ENCODE data around the gene P3R3URF.

Gene P3R3URF

DNA sequence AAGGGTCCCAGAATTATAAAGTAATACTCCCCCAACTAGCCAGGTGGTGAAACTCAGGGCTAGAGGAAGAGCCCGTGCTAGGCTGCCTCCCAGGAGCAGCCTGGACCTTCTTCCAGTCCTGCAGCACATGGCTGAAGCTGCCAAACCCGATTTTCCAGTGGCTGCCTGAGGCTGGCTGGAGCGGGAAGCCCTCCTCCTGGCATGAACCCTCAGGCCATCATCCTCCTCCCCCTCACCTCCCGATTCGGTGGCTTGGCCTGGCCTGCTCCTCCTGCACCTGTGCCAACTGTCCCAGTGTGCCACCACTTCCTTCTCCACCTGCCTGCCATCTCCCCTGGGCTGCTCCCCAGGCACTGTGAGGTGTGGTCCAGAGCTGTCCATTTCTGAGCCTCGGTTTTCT lies 4.4 kb downstream of the P3R3URF start:
- no peak for DNase-seq

DNA sequence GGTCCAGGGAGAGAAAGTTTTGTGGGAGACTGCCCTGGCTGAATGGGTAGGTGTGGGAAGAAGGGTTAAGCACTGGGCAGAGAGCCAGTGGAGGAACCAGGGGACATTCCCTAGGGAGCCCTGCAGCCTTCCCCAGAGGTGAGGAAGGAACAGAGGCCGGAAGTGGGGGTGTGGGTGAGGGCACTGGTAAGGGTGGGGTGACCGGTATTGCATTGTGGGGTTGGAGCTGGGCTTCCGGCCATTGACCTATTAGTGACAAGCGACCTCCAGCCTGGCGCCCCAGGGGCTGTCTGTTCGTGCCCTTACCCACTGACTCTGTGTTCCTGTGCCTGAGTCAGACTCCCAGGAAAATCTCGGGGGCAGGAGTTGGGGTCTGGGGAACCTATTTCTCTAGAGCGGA lies 4.9 kb downstream of the P3R3URF start:
- DNase-seq, result no peak

DNA sequence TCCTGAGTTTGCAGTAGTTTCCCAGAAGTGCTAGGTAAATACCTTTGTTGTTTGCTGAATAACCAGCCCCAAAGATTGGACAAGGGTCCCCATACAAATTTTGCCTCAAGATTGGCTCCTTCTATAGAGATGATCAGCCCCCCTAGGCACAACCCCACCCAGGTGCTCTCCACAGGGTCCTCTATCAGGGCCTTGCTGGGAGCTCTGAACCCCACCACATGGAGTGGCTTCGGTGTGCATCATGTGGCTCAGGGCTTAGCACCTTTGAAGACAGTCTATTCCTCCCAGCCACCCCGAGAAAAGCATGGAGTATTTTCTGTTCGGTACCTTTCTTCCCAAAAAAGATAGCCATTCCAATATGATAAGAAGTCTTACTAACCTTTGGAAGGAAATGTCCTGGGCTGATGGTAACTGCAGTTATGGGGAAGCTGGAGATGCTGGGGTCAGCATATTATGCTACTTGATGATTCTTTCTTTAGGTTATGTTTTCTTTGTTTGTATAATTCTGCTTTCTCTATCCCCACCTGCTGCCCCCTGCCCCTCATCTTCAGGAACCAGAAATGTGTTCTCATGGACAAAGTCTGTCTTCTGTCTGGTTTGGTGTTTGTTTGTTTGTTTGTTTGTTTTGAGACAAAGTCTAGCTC lies 6.4 kb downstream of the P3R3URF start:
- no peak for DNase-seq

DNA sequence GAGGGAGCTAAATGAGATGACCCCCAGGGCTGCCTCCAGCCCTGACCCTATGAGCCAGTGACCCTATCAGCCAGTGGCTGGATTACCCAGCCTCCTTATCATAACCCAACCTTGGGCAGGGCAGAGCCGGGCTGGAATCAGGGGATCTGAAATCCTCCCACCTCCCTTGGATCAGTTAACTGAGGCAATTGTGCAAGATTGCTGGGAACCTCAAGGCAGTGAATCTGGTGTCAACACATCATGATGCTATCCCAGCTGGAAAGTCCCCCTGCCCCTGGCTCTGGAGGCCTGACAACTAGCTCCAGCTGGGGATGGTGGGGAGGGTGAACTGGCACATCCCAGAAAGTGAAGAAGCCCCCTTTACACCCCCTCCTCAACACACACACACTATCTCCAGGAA lies 7.8 kb downstream of the P3R3URF start:
- DNase-seq, result no peak

DNA sequence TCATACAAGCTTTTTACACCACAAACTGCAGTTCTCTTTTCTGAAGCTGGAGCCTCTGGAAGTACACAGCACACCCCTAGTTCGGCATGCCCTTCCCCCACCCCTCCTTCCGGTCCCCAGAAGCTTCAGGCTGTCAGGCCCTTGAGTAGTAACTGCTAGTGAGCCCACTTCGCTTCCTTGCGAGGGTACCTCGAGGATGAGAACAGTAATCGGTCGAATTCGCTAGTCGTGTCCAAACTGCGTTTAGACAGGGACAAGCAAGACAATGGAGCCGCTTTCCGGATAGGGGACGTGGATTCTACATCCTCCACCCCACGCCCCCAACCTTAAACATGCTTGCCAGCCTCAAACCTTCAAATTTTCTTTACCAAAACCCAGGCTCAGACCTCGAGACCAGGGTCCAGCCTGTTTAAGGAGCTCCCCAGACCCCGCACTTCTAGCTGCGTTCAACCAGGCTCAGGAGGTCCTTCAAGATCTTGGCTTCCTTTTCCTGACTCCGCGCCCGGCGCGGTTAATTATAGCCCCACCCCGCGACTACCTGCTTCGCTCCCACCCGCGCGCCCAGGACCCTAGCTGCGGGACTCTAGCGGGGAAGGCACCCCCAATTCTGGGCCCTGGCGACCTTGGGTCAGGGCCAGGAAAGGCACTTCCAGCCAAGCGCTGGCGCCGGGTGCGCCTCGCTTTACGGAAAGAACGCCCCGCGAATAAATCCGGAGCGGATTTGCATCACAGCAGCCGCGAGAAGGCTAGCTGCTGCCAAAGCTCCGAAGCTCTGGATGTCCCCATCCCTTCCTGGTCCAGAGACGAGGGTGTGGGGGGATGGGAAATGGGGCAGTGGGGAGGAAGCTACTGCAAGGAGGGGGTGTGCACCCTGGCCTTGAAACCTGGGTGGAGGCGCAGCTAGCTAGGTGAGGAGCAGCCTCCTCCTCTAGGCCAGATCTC lies 9.5 kb downstream of the P3R3URF start:
- DNase-seq, result peak; percentile 17

DNA sequence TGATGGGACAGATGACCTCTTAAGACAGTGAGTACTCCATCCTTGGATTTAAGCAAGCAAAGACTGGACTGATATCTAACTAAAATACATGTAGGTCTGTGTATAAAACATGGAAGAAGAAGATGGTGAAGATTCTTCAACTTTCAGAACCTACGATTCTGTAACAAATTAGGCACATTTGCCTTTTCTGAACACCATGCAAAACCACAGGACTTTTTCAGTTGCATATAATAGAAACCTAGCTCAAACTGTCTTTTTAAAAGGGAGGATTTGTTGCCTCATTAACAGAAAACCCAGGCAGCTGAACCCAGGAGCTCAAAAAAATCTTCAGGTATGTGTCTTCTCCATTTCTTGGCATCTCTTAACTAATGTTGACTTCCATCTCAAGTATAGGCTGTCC lies 16.1 kb downstream of the P3R3URF start:
- no peak for DNase-seq

DNA sequence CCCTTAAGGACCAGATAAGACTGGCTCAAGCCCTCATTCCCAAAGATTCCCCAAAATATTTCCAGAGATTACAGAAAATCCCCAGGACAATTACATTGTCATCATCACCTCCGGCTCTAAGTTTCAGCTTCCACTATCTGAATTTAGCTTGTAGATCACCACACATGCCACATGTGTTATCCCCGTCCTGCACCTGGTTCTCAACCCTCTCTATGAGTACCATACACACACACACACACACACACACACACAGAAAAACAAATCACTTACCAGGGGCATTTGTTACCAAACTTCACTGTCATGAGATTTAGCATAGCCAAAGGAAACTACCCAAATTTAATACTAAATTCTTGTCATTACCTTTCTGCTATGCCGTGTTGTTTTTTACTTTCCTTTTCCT lies 16.8 kb downstream of the P3R3URF start:
- no peak for DNase-seq

DNA sequence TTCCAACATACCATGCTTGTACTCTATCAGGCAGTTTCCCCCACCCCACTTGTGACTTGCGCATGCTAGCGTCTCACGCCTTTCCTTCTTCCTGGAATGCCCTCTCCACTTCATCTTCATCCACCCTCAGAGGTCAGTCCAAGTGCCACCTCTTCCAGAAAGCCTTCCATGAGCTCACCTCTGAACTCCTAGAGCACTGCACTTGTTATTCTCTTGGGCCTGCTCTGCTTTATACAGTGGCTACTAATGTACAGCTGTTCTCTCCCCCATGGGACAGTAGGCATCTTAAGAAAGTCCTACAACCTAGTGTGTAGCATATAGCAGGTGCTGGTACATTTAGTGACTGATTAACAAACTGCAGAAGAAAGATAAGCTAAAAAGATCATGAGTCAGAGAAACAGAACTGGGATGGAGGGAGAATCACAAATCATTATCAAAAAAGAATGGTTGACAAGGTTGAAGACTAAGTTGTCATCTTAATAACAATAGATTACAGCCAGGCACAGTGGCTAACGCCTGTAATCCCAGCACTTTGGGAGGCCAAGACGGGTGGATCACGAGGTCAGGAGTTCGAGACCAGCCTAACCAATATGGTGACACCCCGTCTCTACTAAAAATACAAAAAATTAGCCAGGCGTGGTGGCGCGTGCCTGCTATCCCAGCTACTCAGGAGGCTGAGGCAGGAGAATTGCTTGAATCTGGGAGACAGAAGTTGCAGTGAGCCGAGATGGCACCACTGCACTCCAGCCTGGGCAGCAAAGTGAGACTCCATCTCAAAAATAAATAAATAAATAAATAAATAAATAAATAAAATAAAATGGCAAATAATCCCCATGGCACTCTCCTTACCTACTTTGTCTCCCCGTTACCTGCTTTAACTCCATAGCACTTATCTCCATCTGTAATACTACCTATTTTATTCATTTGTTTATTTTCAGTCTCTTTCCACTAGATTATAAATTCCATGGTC lies 17.7 kb downstream of the P3R3URF start:
- DNase-seq, result no peak

DNA sequence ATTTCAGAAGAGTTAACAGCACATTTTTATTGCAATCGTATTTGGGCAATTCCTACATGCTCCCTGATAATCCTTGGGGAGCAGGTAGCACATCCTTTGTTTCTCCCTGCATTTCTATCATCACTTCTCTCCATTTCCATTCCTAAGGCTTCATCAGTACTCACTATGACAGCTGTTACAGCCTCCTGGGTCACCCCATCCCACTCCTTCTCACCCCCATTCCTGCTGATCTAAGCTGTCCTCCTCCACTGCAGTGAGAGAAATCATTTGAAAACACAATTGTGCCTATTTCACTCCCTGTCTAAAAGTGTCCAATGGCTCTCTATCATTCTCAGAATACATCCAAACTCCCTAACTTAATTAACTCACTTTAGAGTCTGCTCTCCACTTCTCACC lies 18.4 kb downstream of the P3R3URF start:
- DNase-seq, result no peak

DNA sequence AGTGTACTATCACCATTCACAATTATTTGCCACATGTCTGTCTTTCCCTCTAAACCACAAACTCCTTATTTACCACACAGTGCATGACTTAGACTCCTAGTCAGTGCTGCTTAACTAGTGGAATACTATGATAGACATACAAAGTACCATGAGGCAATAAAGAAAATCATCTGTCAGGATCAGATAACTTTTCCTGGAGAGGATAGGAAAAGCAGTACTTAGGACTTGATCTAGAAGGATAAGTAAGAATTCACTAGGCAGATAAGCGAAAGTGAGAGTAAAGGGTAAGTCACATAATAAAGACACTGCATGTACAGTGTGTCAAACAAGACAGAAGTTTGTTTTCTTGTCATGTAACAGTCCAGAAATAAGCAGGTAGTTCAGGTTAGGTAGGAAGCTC lies 22.6 kb downstream of the P3R3URF start:
- DNase-seq, result no peak

DNA sequence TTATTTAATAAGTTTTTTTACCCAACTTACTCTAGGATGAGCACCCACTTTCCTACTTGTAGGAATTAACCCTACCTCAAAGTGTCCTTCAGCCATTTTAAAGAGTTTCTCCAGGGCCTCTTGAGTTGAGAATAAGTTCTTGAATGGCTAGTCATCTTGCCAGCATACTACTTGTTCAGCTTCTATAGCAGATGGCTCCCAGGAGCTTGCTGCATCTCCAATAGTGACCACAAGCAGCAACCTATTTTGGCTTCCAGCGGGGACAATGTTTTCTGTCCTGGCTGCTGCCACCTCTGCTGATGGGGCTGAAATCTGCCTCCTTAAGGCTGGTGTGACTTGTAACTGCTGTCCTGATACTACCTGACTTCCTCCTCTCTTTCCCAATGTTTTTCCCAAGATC lies 23.1 kb downstream of the P3R3URF start:
- DNase-seq, result no peak

DNA sequence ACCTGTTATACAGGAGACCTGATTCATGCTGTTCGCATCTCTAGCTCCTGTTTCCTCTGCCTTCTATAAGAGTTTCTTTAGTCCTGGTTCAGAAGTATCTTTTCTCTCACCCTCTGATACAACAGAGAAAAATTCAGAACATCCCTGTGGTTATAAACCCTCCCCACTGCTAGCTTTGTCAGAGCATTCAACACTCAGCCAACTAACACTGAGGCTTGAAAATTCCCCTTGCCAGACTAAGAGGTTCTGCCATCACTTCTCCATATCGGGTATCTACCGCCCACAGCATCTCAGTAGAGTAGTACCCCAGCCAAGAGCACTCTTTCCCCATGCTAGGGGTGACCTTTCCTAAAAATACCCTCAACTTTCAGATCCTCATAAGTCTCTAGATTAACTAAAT lies 24.3 kb downstream of the P3R3URF start:
- no peak for DNase-seq

DNA sequence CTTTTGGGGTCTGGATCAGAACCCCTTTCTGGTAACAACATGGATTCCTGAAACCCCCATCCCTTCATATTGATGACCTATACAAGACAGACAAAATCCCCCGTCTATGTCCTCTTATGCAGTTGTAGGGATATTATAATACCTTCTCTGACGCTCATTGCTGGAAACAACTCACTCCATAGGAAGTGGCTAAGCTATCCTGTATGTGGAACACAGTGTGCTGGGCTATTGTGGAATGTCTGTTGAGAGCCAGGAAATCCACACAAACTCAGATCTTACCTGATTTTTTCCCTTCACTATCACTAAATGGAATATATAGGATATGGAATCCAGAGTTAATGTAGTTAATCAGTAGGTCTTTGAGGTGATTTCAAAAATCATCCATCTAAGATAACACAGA lies 26.2 kb downstream of the P3R3URF start:
- no peak for DNase-seq

DNA sequence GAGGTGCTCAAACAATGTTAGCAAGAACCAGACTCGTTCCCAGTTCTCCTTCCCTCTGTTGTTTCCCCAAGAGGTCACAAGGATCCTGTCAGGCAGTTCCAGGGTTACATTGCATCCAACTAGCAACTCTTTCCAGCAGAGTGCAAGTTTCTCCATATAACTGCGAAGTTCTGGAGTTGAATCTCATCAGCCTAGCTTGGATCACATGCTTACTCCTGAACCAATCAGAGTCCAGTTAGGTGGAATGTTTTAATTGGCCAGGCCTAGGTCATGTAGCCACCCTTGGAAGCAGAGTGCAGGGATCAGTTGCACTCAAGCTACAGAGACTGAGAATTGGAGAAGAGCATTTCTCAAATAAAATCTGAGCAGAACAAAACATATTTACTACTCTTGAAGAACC lies 28.0 kb downstream of the P3R3URF start:
- DNase-seq, result no peak

DNA sequence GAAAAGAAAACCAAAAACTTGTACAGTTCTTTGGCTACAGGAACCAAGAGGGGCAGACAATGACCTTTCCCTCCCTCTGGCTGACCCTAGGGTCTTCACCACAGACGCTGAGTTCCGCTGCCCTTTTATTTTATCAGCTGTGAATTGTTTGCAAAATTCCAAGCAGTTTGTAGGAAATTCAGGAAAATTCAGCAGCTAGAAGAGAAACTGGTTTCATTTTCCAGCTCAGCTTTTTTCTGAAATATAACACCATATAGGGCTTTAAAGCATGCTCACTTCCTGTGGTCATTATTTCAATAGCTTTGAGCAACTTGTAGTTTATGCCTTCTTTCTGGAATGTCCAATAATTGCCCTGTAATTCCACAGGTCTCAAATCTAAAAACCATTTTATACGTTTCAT lies 38.4 kb downstream of the P3R3URF start:
- DNase-seq, result no peak

DNA sequence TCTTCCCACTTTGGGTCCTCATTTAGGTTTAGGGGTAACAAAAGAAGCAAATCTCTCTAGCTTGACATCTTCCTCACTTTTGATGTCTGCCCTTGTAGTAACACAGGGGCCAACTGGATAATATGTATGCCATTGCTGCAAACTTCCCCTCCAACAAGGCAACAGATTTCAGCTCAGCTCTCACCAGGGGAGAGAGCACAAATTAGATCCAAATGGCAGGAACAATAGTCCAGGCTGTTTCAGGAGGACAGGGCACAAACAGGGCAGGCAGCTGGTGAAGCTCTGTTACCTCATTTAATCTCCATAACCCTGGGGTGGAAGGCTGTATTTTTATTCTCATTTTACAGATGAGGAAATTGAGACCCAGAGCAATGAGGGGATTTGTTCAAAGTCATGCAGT lies 39.6 kb downstream of the P3R3URF start:
- no peak for DNase-seq

DNA sequence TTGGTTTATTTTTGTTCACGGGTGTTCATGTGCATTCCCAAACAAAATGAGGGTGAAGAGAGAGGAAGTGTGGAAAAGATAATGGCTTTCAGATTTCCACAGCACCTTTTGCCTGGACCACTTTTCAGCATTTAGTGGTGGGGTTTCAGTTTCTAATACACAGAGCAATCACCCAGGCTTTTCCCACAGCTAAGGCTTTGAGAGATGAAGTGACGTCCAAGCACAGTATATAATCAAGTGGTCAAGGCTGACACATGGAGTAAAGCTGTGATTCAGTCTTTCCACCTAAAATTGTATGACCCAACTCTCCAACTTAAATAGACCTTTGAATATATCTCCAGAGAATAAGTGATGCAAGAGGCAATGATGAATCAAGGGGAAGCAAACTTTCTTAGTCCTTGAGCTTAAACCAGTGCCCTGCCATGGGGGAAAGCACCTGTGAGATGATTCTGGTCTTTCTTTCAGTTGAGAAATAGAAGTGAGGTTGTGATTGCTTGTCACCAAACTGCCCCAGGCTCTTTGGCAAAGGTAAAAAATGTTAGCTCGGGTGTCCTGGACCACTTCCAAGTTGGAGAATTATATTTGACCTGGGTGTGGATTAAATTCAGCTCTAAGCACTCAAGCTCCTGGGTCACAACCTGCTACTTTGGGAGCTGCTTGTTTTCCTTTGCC lies 41.5 kb downstream of the P3R3URF start:
- DNase-seq, result no peak

DNA sequence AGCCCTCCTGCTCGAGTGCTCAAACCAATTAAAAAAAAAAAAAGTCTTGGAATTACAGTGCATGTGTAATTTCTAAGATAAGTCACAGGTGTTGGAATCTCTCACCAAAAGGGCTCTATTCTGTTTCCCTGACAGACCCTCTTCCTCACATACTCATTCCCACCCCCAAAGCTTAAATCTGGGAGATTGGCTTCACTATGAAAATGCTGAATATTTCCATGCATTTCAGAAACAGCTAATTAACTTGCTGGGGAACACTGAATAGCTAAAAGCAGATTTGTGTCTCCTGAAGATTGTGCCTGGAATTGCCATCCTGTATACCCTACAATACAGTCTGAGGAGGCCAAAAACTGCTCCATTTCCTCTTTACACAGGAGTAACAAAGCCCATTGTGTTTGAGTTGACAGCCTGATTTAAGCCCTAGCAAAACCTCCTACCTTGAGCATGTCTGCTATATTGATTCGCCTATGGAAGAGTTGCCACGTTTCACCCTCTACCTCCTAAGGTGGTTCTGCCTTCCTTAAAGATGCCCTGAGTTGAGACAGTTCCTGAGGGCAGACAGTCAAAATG lies 42.4 kb downstream of the P3R3URF start:
- DNase-seq, result no peak

DNA sequence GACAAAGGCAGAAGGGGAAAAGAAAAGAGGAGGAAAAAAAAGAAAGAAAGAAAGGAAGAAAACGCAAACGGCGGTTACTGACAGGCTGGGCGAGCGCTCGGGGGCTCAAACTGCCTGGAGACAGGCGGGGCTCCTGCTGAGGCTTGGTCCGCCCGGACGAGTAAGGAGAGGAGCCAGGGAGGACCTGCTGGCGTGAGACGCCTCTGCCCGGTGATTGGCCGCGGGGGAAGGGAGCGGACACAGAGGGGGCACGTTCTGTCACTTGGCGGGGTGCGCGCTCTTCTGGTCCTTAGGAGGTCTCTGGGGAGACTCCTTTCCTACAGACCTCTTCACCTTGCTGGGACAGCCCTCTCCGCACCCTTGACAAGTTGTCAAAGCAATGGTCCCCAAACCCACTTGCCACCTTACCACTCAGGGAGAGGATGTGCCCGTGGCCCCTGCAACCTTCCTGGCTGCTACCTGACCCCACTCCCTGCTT lies 43.1 kb downstream of the P3R3URF start:
- no peak for DNase-seq

DNA sequence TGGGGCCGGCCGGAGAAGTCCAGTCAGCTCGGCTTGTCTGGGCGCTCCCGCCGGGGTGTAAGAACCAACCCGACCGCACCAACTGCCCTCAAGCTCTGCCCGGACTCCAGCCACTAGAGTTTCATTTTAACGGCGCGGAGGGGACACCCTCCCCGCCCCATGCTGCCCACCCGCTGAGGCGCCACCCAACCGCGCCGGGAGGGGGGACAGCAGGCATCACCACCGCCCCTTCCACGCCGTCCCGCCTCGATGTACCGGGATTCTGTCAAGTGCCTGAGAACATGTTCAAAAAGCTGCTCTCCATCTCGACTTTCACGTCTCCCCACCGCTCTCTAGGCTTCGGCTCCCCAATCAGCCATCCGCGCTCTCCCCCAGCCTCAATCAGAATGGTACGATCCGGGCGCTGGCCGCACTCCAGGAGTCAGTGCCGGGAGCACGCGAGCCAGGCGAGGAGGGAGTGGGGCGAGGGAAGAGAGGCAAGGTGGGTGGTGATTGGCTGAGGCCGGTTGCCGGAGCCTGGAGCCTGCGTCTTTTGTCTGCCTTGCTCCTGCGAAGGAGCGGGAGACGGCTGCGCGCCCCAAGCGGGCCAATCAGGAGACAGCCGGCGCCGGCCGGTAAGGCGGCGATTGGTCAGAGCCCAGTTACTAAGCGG lies 43.6 kb downstream of the P3R3URF start, which contains the start of gene PIK3R3:
Gene PIK3R3 (minus strand): TSS at position 101 of the 652 bp plus-strand sequence. CDS start 677 bp downstream, outside the sequence.
- DNase-seq, result peak; percentile 64
